ENCODE results near the gene DDX39B. TPM values are rescaled to one million over a fixed set of nuclear protein-coding genes. Genes with fewer than 3 reads are reported as not detected.

DDX39B gene
- total and polyA plus RNA-seq, 9 of the 15 experiments (the other 6 are each of a cell fraction or from before 2014, with no cell fraction given), result 479 to 869 (median 592) TPM

DNA sequence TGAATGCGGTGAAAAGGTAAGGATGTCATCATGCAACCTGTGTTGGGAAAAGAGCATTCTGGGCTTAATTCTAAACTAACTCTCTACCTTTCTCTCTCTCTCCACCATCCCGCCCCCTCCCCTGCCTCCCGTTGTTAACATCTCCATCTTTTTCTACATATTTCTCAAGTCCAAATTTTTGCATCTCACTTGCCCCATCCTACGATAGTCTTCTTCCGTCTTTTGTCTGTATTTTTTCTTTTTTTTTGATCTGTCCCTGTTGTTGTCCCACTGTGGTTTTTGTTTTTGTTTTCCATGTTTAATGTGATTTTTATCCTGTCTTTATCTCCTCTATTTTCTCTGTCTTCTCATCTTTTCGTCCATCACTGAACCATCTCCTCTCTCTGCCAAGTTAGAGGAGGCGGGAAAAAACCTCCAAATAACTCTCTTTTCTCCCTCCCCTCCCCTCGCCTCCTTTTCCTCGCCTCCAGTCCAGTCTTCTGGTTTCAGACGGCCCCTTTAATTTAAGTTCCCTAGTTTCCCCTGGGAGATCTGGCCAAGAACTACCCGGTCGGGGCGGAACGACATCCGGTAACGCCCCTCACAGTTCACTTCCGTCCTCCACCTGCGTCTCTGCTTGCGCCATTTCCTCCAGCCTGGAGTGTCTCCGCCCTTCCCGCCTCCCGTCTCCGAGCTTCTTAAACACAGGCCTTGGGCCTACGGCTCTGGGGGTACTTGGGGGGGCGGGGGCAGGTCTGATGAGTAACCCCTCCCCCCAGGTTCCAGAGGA lies 5.3 kb upstream of the DDX39B start, which contains the start of gene NFKBIL1 (continued):
- TF ChIP-seq PRDM10 (IDR thresholded peaks at IDR 0.05; ENCODE audit: partially characterized antibody) (no peak), POLR2H (tag; IDR thresholded peaks at IDR 0.05; ENCODE audit: low read depth) (no peak), UBTF (IDR thresholded peaks at IDR 0.05; ENCODE audit: borderline replicate concordance in 1 of 2, low read depth in 2 of 2, low read length in 2 of 2) (peak; percentile 30 to 79; a peak in 3 of 4 replicates), TAF7 (tag; IDR thresholded peaks at IDR 0.05) (peak; percentile 77), ZNF644 (tag; IDR thresholded peaks at IDR 0.05; ENCODE audit: low read depth) (peak; percentile 83; the same call in 1 of the 2 replicates), ETS2 (tag; IDR thresholded peaks at IDR 0.05; ENCODE audit: borderline replicate concordance, poor library complexity, severe bottlenecking) (no peak), CBFB (CRISPR knock-in tag; IDR thresholded peaks at IDR 0.05) (no peak), TCFL5 (CRISPR knock-in tag; conservative IDR thresholded peaks at IDR 0.05) (no peak), ZHX1 (conservative IDR thresholded peaks at IDR 0.05; ENCODE audit: low read length) (peak; percentile 8; the same call in 1 of the 2 replicates), HMGN3 (IDR thresholded peaks at IDR 0.05; ENCODE audit: borderline replicate concordance, extremely low read depth, insufficient read length, low read depth, low read length) (no peak), TOE1 (IDR thresholded peaks at IDR 0.05; ENCODE audit: borderline replicate concordance) (peak; percentile 93), TOE1 (CRISPR knock-in tag; IDR thresholded peaks at IDR 0.05; ENCODE audit: borderline replicate concordance, low read depth) (no peak)
- TF ChIP-seq, protein P1, sequence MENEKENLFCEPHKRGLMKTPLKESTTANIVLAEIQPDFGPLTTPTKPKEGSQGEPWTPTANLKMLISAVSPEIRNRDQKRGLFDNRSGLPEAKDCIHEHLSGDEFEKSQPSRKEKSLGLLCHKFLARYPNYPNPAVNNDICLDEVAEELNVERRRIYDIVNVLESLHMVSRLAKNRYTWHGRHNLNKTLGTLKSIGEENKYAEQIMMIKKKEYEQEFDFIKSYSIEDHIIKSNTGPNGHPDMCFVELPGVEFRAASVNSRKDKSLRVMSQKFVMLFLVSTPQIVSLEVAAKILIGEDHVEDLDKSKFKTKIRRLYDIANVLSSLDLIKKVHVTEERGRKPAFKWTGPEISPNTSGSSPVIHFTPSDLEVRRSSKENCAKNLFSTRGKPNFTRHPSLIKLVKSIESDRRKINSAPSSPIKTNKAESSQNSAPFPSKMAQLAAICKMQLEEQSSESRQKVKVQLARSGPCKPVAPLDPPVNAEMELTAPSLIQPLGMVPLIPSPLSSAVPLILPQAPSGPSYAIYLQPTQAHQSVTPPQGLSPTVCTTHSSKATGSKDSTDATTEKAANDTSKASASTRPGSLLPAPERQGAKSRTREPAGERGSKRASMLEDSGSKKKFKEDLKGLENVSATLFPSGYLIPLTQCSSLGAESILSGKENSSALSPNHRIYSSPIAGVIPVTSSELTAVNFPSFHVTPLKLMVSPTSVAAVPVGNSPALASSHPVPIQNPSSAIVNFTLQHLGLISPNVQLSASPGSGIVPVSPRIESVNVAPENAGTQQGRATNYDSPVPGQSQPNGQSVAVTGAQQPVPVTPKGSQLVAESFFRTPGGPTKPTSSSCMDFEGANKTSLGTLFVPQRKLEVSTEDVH (IDR thresholded peaks at IDR 0.05; ENCODE audit: low read depth, partially characterized antibody), result peak; percentile 97
